ENCODE results near the gene TM2D3. TPM values are rescaled to one million over a fixed set of nuclear protein-coding genes. Genes with fewer than 3 reads are reported as not detected.

The TM2D3 gene
- total and polyA plus RNA-seq, 2 of the 8 experiments (the other 6 are each of a cell fraction or from before 2014, with no cell fraction given): 26.4 to 28.0 TPM

DNA sequence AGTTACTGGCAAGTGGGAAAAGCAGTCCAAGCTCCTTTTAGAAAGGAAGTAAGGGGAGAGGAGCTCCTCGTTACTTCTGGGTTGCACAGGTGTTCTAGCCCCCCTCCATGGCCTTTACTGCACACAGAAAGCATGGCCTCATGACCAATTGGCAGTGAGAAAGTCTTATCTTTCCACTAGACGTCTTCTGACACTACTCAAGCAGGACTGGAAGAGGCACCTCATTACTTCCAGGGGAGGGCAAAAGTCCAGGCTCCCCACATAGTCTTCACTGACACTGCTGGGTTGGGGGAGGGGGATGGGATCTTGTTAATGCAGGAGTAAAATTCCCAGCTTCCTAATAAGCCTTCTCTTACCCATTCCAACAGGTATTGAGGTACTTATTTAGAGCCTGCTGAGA lies 27.6 kb upstream of the TM2D3 start (continued):
- TF ChIP-seq, protein P1, sequence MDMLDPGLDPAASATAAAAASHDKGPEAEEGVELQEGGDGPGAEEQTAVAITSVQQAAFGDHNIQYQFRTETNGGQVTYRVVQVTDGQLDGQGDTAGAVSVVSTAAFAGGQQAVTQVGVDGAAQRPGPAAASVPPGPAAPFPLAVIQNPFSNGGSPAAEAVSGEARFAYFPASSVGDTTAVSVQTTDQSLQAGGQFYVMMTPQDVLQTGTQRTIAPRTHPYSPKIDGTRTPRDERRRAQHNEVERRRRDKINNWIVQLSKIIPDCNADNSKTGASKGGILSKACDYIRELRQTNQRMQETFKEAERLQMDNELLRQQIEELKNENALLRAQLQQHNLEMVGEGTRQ (IDR thresholded peaks at IDR 0.05; ENCODE audit: low read length): no peak
- TF ChIP-seq CHD7 (IDR thresholded peaks at IDR 0.05; ENCODE audit: insufficient replicate concordance, low read length) (no peak), TBP (IDR thresholded peaks at IDR 0.05; ENCODE audit: low read depth, low read length) (no peak), TCF12 (IDR thresholded peaks at IDR 0.05; ENCODE audit: low read depth, low read length) (no peak)
